ENCODE results near the gene COL2A1. TPM values are rescaled to one million over a fixed set of nuclear protein-coding genes. Genes with fewer than 3 reads are reported as not detected.

Gene COL2A1
- total and polyA plus RNA-seq, 4 donors = 321 TPM; not detected in 3

GRCh38 chr12:47939009-47939601 is 65.2 kb downstream of the COL2A1 start (continued):
- TF ChIP-seq ATF3 (IDR thresholded peaks at IDR 0.05) (no peak), RXRA (IDR thresholded peaks at IDR 0.05) (no peak), MAX (IDR thresholded peaks at IDR 0.05) (no peak), FOXA2 (IDR thresholded peaks at IDR 0.05) (no peak)

- no peak for DNase-seq (ENCODE audit: low spot score)
- Histone ChIP-seq H3K4me1 (ENCODE audit: control insufficient read depth in 4 of 4, insufficient read depth in 4 of 4, low read length in 3 of 4) (no peaks in the 10 kb centered on the region), H3K9me3 (ENCODE audit: control insufficient read depth in 4 of 4, low read length in 3 of 4) (no peaks in the 10 kb centered on the region), H3K9ac (ENCODE audit: low read depth in 1 of 2, low read length in 2 of 2) (no peak overlapping the region), H3K27ac (ENCODE audit: low read depth in 1 of 2, low read length in 2 of 2) (no peak overlapping the region), H3K36me3 (ENCODE audit: control insufficient read depth in 4 of 4, insufficient read depth in 3 of 4, low read depth in 1 of 4, low read length in 3 of 4) (no peaks in the 10 kb centered on the region), H3K4me3 (ENCODE audit: low read depth in 1 of 3, low read length in 3 of 3) (no peak overlapping the region), H3K27me3 (ENCODE audit: control insufficient read depth in 4 of 4, insufficient read depth in 4 of 4, low read length in 3 of 4) (no peaks in the 10 kb centered on the region)
- WGBS = 92% methylated on average over 4 of the region's 4 CpGs
- TF ChIP-seq ATF3 (IDR thresholded peaks at IDR 0.05) (no peak), HNF4A (conservative IDR thresholded peaks at IDR 0.05) (no peak), MAX (IDR thresholded peaks at IDR 0.05) (no peak), ZBTB33 (IDR thresholded peaks at IDR 0.05) (no peak), HNF4G (IDR thresholded peaks at IDR 0.05) (no peak), RXRA (IDR thresholded peaks at IDR 0.05) (no peak), FOXA2 (IDR thresholded peaks at IDR 0.05) (no peak), SP1 (IDR thresholded peaks at IDR 0.05) (no peak), TAF1 (conservative IDR thresholded peaks at IDR 0.05) (no peak), YY1 (IDR thresholded peaks at IDR 0.05) (no peak), JUND (IDR thresholded peaks at IDR 0.05) (no peak), GABPA (IDR thresholded peaks at IDR 0.05 in 1 of 2, conservative IDR thresholded peaks at IDR 0.05 in 1 of 2) (no peak), FOXA1 (IDR thresholded peaks at IDR 0.05) (no peak), NR2F2 (IDR thresholded peaks at IDR 0.05) (no peak), RAD21 (IDR thresholded peaks at IDR 0.05) (no peak), EGR1 (IDR thresholded peaks at IDR 0.05; ENCODE audit: low read depth in 2 of 2) (no peak), CTCF (IDR thresholded peaks at IDR 0.05; ENCODE audit: low read depth, low read length, missing input control) (no peak)
Observed at GRCh38 chr12:47938594-47938993, 65.7 kb downstream of the COL2A1 start.

- Histone ChIP-seq H3K27ac (ENCODE audit: low read depth in 1 of 2, low read length in 2 of 2) (no peak overlapping the region), H3K27me3 (ENCODE audit: control insufficient read depth in 4 of 4, insufficient read depth in 4 of 4, low read length in 3 of 4) (no peaks in the 10 kb centered on the region), H3K9me3 (ENCODE audit: control insufficient read depth in 4 of 4, low read length in 3 of 4) (no peaks in the 10 kb centered on the region), H3K9ac (ENCODE audit: low read depth in 1 of 2, low read length in 2 of 2) (no peak overlapping the region), H3K4me1 (ENCODE audit: control insufficient read depth in 4 of 4, insufficient read depth in 4 of 4, low read length in 3 of 4) (no peaks in the 10 kb centered on the region), H3K36me3 (ENCODE audit: control insufficient read depth in 4 of 4, insufficient read depth in 3 of 4, low read depth in 1 of 4, low read length in 3 of 4) (no peaks in the 10 kb centered on the region), H3K4me3 (ENCODE audit: low read depth in 1 of 3, low read length in 3 of 3) (no peak overlapping the region)
- DNase-seq (ENCODE audit: low spot score) = no peak
- WGBS = 98% methylated on average over 1 of the region's 1 CpG
- TF ChIP-seq MAX (IDR thresholded peaks at IDR 0.05) (no peak), ATF3 (IDR thresholded peaks at IDR 0.05) (no peak), NR2F2 (IDR thresholded peaks at IDR 0.05) (no peak), YY1 (IDR thresholded peaks at IDR 0.05) (no peak), CTCF (IDR thresholded peaks at IDR 0.05; ENCODE audit: low read depth, low read length, missing input control) (no peak), EGR1 (IDR thresholded peaks at IDR 0.05; ENCODE audit: low read depth in 2 of 2) (no peak), RAD21 (IDR thresholded peaks at IDR 0.05) (no peak), REST (IDR thresholded peaks at IDR 0.05) (no peak)
Observed at GRCh38 chr12:47938093-47938492, 66.2 kb downstream of the COL2A1 start.

Measured in liver (tissue), 9 donors.